B cell (primary cell): ENCODE measurements around the gene TP53BP2.

Source experiments
- EZH2 ChIP-seq: IDR thresholded peaks from 2 replicates; pipeline ENCODE4 v1.6.1; 2012; ENCODE audit warnings: borderline replicate concordance, low read depth, mild to moderate bottlenecking, moderate library complexity, low read length; ENCODE audit not compliant: insufficient read depth, poor library complexity, severe bottlenecking
- TF ChIP-seq, protein P1 (sequence below): fragments of 200-600 bp; IDR thresholded peaks from one replicate; pipeline ENCODE4 v1.8.0; 2022; ENCODE audit warnings: antibody characterized with exemption, mild to moderate bottlenecking

DNA sequence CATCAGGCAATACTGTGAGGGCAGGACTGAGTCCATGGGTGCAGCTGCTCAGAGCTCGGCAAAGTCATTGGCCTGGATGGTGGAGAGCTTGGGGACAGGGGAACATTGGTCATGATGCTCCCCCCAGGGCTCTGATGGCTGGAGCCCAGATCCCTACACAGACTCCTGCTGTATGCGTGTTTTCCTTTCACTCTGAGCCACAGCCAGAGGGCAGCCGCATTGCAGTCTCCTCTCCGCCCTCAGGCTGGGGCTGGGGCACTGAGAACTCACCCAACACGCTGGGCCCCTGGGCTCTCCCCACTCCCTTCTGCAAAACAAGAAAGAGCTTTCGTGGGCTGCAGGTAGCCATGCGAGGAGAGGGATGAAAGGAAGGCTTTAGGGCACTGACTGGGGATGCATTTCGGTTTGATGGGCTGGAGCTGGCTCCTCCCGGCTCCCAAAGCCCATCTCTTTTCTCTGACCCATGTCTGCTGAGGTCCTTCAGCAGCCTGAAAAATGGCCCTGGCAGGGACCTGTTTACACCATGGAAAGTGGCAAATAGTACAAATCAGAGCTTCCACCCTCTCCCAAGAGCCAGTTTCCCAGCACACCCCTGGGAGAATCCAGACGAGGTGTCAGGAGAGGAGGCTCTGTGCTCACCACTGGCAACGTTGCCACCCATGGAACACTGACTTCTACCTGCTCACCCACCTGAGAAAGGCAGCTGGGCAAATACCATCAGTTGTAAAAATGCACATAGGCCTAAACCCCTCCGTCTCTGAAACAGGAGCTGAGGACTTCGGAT is 89.6 kb downstream of the TP53BP2 start:
- TF ChIP-seq, protein P1, sequence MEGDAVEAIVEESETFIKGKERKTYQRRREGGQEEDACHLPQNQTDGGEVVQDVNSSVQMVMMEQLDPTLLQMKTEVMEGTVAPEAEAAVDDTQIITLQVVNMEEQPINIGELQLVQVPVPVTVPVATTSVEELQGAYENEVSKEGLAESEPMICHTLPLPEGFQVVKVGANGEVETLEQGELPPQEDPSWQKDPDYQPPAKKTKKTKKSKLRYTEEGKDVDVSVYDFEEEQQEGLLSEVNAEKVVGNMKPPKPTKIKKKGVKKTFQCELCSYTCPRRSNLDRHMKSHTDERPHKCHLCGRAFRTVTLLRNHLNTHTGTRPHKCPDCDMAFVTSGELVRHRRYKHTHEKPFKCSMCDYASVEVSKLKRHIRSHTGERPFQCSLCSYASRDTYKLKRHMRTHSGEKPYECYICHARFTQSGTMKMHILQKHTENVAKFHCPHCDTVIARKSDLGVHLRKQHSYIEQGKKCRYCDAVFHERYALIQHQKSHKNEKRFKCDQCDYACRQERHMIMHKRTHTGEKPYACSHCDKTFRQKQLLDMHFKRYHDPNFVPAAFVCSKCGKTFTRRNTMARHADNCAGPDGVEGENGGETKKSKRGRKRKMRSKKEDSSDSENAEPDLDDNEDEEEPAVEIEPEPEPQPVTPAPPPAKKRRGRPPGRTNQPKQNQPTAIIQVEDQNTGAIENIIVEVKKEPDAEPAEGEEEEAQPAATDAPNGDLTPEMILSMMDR: no peak
- TF ChIP-seq EZH2: no peak
